ENCODE measurements around the gene UBE2L3.

The UBE2L3 gene

DNA sequence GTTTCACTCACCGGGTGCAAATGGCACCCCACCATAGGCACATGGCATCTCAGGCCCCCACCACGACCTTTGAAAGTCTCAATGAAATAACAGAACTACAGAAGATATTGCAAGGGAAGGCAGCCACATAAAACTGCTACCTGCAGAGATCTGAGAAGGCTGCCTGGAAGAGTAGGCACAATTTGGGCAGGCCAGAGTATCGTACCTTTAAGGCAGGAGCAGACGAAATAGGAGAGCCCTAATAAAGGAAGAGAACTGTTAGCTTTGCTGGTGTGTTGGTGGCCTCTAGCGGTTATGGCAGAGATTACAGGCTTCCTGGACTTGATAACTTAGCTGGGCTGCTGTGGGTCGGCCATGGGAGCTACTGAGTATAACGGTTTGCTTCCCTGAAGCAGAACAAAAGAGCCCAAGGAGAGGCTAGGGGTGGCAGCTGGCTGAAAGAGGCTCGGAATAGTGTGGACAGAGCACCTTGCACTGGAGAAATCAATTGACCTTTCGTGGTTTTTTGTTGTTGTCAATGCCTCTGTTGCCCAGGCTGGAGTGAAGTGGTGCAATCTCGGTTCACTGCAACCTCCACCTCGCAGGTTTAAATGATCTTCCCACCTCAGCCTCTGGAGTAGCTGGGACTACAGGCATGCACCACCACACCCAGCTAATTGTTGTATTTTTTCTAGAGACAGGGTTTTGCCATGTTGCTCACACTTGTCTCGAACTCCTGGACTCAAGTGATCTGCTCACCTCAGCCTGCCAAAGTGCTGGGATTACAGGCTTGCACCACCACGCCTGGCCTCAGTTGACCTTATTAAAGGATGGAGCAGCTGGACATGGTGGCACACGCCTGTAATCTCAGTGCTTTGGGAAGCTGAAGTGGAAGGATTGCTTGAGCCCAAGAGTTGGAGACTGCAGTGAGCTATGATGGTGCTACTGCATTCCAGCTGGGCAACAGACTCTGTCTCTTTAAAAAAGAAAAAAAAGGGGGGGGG lies 79.4 kb downstream of the UBE2L3 start:
- peak; percentile 82 for DNase-seq (ENCODE audit: low spot score)

DNA sequence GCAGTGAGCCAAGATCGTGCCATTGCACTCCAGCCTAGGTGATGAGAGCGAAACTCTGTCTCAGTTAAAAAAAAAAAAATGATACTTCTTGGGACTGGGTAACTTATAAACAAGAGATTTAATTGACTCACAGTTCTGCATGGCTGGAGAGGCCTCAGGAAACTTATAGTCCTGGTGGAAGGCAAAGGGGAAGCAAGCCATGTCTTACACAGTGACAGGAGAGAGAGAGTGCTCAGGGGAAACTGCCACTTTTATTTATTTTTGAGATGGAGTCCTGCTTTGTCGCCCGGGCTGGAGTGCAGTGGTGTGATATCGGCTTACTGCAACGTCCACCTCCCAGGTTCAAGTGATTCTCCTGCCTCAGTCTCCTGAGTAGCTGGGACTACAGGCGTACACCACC lies 82.8 kb downstream of the UBE2L3 start:
- DNase-seq (ENCODE audit: low spot score), result no peak

DNA sequence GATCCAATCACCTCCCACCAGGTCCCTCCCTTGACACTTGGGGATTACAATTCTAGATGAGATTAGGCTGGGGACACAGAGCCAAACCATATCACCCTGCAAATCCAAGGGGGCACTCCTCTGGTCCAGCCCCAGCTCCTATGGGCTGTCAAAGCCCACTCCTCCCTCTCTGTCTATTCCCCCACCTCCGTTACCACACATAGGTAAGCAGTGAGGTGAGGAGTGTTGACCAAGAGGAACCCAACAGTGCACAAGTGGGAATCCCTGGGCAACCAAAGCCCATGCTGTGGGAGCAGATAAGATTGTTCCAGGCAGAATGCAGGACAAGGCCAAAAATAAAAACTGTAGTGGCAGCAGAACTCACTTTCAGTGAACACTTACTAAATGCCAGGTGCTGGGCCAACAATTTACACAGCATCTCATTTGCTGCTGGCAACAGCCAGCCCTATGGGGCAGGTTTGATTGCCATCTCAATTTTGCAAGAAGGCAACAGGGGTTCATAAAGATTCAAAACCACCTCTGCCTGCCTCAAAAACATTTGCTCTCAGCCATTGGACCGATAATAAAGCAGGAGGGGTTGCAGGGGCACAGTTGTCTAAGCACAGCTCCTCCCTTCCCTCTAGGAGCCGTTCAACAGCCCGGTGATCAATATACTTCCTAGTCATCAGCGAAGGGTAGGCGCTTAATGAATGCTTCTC lies 83.5 kb downstream of the UBE2L3 start:
- DNase-seq (ENCODE audit: low spot score), result no peak

DNA sequence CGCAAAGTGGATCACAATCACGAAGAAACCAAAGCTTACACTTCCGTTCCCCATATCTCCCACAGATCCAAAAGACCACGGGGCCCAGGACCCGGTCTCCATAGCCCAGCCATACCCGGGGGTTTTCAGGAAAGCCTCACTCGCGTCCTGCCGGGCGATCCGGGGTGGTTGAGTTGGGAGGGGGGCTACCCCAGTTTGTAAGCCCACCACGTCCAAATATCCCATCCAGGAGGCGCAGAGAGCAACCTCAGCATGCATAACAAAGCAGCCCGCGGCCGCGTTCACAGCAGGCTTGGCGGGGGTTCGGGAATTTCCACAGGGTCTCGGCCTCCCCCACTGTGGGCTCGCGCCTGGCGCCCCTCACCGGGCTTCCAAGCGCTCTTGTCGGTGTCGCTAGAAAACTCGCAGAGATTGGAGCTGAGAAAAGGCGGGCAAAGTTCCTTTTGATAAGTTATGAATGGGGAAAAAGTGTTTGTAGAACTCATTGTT lies 84.1 kb downstream of the UBE2L3 start:
- no peak for DNase-seq (ENCODE audit: low spot score)

DNA sequence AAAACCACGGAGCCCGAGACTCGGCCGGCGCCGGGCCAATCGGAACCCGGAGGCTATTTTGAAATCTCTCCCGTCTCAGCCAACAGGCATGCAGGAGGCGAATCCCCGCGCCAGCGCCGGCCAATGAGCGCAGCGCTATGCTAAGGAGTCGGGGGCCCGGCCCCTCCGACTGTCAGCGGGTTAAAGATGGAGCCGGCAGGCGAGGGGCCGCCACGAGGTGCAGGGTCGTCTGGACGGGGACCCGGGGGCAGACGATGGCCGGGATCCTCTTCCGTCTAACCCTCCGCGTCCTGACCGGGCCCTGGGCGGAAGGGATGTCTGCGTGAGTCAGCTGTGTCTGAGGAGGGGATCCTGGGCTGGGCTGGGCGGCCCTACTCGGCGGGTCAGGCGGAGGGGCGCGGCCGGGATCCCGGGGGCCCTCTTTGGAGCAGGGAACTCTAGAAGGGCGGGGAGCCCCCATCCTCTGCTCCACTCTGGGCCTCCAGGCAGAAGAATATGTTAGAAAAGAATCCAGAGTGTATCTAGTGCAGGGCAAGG lies 84.6 kb downstream of the UBE2L3 start:
- peak; percentile 68 for DNase-seq (ENCODE audit: low spot score)

DNA sequence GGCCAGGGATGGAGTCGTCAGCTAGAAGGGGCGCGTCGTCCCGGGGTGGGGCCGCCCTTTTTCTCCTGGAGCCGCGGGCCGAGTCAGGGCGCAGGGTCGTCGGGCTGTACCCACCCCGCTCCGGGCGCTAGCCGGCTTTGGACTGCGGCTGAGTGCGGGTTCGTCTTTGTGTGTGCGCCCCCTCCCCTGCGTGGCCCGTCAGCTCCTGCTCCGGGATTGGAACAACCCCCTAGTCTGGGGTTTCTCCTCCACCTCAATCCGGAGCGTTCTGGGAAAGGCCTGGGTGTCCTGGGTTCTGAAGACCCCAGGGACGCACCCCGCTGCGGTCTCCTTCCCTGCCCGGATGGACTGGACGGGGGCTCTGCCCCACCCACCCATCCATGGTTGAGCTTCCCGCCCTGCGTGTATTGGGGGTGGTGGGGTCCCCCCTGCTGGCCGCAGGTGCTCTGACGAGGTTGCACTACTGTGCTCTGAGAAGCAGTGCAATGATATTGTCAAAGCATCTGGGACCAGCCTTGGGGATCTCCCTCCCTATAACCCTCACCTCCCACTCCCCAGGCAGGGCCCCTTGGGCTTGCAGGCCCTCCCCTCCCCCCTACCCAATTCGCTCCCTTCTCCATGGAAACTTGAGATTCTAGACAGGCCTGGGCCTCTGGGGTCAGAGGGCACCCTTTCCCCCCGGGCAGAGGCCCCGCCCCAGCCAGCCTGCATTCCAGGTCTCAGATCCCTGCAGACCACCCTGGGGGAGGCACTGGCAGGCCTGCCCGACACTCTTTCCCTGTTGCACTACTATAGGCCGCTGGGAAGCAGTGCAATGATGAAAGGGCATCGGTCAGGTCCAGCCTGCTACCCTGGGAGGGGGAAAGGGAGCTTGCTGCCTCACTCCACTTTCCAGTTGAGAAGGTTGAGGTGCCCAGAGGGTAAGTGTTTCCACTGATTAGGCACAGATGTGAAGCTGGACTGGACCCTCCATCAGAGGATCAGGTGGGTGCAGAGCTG lies 85.3 kb downstream of the UBE2L3 start:
- DNase-seq (ENCODE audit: low spot score), result no peak

DNA sequence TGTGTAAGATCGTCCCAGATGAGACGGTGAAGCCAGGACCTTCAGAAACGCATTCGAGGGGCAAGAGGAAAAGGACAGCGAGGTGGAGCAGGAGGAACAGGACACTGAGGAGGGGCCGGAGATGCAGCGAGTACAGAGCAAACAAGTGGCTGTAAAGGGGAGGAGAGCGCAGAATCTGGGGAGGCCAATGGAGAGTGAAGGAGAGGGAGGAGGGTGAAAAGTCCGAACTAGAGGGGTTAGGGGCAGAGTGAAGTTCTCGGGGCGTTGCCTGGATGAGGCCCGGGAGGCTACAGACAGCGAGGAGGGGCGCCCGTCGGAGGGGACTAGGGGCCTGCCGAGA lies 89.5 kb downstream of the UBE2L3 start:
- DNase-seq (ENCODE audit: low spot score), result no peak

DNA sequence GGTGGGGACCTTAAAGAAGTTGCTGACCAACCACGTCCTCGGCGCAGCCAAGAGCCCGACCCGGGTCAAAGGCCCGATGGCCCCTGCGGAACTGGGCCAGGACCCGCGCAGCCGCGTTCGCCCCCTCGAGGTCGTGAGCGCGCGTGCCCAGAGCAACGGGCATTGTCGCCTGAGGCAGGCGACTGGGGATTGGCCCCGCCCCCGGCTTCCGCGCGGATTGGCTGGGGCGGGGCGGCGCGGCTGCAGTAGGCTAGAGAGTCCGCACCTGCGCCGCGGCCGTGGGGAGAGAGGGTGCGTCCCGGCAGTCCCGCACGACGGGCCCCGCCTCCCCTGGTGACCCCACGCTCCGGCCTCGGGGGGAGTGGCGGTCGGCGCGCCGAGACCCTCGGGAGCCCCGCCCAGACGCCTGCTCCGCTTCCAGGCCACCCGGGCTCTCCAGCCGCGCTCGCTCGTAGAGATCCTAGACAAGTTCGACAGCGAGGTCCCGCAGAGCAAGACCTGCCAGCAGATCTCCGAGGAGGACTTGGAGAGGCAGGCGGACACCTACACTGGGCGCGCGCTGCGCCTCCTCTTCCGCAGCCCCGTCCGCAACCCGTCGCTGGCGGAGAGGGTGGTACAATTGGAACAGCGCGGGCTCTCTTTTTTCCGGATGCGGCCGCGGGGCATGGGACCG lies 90.0 kb downstream of the UBE2L3 start:
- DNase-seq (ENCODE audit: low spot score), result no peak

DNA sequence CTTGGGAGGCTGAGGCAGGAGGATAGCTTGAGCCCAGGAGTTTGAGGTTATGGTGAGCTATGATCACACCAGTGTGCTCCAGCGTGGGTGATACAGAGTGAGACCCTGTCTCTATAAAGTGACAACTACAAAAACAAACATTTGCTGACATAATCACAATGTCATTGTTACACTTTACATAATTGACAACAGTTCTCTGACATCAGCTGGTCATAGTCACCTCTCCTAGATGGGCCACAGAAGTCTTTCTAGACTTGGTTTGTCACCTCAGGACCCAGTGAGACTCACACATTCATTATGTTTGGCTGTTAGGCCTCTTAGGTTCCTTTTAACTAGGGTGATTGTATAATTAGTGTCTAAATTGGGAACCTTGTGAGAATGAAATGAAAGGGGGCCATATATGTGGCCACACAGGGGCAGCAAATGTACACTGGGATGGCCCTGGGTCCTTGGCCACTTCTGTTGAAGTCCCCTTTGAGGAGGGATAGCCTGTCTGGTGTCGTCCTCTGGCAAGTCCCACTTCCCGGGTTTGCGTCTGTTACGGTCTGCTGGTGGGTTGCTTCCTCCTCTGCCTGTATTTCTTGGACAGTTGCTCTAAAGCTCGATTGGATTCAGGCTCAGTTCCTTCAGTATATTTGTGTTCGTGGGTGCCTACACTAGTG lies 92.5 kb downstream of the UBE2L3 start:
- no peak for DNase-seq (ENCODE audit: low spot score)

DNA sequence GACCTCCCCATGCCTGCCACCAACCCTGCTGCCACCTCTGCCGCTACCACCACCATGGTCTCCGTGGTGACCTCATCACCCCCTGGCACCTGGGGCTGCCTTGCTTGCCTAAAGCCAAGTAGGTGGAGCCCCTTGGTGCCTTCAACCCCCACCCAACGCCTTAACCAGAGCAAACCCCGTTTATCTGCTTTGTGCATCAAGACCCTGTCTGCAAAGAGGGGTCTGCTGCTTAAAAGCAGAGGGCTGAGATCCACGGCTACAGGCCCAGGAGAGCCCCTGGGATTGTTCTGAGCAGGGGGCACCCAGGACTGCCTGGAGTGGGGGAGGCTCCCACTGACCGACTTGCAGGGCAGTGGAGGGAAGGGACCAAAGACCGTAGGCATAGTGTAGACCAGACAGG lies 93.4 kb downstream of the UBE2L3 start:
- no peak for DNase-seq (ENCODE audit: low spot score)

DNA sequence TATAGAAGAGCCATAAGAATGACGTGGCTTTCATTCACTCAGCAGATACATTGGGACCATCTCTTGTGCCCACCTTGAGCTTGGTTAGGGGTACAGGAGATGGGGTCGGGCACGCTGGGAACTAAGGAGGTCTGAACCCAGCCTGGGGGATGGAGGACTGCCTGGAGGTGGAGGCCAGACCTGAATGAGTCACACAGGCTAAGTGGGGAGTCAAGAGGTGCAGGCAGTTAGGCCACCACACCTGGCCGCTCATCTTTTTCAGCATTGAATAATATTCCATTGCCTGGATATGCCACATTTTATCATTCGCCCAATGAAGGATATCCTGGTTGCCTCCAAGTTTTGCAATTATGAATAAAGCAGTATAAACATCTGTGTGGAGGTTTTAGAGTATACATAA lies 94.5 kb downstream of the UBE2L3 start:
- no peak for DNase-seq (ENCODE audit: low spot score)

DNA sequence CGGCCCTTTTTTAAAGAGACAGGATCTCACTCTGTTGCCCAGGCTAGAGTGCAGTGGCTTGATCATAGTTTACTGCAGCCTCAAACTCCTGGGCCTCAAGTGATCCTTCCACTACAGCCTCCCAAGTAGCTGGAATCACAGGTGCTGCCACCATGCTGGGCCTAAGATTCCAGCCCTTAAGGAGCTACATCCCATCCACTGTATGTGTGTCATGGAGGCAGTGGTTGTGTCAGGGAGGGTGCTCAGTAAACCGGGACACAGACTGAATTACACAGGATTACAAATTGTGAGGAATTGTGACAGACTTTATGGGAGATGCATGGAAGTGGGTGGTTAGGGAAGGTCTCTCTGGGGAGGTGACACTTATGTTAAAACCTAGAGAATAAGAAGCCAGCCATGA lies 96.2 kb downstream of the UBE2L3 start:
- DNase-seq (ENCODE audit: low spot score), result no peak

DNA sequence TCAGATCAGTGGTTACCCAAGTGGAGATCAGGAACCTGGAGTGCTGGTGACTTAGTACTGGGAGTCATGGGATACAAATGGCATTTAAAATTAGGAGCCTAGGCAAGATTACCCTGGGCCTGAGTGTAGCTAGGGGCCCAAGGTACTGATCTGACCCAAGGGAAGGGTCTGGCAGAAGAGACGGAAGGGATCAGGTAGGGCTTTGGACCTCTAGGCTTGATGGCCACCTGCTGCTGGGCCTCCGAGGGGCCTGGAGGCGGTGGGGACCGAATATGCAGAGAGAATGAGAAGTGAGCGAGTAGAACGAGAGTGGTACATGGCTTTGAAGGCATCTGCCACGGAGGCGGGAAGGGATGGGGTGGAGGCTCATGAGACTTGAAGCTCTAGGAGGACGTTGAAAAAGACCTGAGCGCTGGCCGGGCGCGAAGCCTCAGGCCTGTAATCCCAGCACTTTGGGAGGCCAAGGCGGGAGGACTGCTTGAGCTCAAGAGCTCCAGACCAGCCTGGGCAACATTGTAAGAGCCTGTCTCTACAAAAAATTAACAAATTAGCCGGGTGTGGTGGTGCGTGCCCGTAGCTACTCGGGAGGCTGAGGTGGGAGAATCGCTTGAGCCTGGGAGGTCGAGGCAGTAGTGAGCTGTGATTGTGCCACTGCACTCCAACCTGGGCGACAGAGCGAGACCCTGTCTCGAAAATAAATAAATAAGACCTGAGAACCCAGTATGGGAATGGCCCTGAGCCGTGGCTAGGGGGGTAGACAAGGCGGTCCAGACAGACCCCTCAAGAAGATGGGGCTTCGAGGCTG lies 97.7 kb downstream of the UBE2L3 start:
- no peak for DNase-seq (ENCODE audit: low spot score)

DNA sequence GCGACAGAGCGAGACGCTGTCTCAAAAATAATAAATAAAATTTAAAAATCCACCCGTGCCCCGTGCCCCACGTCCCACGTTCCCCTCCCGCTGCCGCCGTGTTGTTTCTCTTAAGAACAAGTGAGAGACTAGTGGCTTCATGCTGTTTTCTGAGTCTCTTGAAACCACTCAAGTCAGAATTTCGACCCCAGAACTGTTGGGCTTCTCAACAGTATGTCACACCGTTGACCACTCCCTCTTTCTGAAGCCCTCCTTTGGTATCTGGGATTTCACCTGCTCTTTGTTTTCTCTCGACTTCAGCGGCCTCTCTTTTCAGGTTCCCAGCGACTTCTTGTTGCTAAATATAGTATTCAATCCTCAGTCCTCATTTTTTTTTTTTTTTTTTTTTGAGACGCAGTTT lies 99.3 kb downstream of the UBE2L3 start:
- DNase-seq (ENCODE audit: low spot score), result no peak

DNA sequence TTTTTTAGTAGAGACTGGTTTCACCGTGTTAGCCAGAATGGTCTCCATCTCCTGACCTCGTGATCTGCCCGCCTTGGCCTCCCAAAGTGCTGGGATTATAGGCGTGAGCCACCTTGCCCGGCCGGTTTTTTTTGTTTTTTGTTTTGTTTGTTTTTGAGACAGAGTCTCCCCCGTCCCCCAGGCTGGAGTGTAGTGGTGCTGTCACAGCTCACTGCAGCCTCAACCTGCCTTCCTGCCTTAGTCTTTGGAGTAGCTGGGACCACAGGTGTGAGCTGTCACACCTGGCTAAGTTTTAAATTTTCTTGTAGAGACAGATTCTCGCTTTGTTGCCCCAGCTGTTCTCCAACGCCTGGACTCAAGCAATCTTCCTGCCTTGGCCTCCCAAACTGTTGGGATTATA lies 101.5 kb downstream of the UBE2L3 start:
- DNase-seq (ENCODE audit: low spot score), result no peak

DNA sequence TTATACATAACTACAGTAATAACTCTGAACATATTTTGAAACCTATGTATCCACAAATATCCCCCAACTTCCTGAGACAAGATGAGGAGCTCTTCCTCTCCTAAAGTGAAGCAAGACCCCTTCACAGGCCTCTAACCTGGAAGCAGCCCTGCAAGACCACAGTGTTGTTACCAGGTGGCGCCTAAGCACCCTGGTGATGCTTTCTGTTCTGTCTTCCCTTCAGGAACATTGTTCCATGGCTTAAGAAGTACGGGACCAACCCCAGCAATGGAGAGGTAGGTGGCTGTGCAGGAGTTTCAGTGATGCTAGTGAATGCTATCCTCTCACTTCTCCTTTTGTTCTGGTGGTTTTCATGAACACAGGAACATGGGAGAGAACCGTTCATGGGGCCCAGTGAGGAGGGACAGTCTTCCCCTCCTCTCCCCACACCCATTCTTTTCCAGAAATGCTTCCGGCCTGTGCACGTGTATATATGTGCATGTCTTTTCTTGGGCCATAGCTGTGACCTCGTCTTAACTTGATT lies 104.7 kb downstream of the UBE2L3 start:
- no peak for DNase-seq (ENCODE audit: low spot score)

Data from pons (tissue), 1 donor.